H1 (cell line): ENCODE results near the gene PRSS2. TPM values are rescaled to one million over a fixed set of nuclear protein-coding genes. Genes with fewer than 3 reads are reported as not detected.

Experiments
- BRCA1 ChIP-seq: IDR thresholded peaks from 2 replicates; pipeline ENCODE4 v1.6.1; 2012; ENCODE audit warnings: low read depth, low read length, improper control_type of control experiment
- CHD2 ChIP-seq: IDR thresholded peaks from 2 replicates; pipeline ENCODE4 v1.6.1; 2012; ENCODE audit warnings: low read length, improper control_type of control experiment
- EGR1 ChIP-seq: IDR thresholded peaks from 2 replicates; pipeline ENCODE4 v1.6.1; 2011; ENCODE audit warnings: low read depth, low read length, borderline replicate concordance
- HDAC2 ChIP-seq, 2 experiments: fragments of 300-600 bp in 1 of 2; sonication (generic) in 1 of 2; IDR thresholded peaks; 2 replicates each; pipeline ENCODE4 v1.6.1; 2011 to 2012; ENCODE audit warnings: low read depth in 2 of 2, low read length in 2 of 2, mild to moderate bottlenecking in 2 of 2, moderate library complexity in 2 of 2, borderline replicate concordance in 1 of 2, inconsistent platforms in 1 of 2
- RNF2 ChIP-seq: fragments of 200-900, 300-1000 bp; sonication (generic); IDR thresholded peaks from 2 replicates; pipeline ENCODE4 v1.7.1; 2016; ENCODE audit warnings: borderline replicate concordance, low read depth, mild to moderate bottlenecking, antibody characterized with exemption, low read length; ENCODE audit not compliant: poor library complexity, severe bottlenecking; ENCODE audit errors: missing control alignments
- polyA plus RNA-seq, 7 experiments: library from polyadenylated mRNA; depleted of rRNA in 3 of 7; stranded (reverse) in 5 of 7; unstranded in 2 of 7; fragments of >200 nt in 5 of 7; fragments of 200-250 nt in 2 of 7; gene quantifications; 1 replicate in 5 of 7; 2 replicates in 1 of 7; 4 replicates in 1 of 7; pipeline versions ENCODE4 v1.2.1 to v1.2.3, GENCODE V29; 2011 to 2013; ENCODE audit warnings: missing spikeins in 2 of 7, mixed read lengths in 2 of 7
- total RNA-seq: library from RNA; stranded (reverse); fragmentation: NEBNext Ultra II Directional; extraction: Animal tissue kit (Norgen Biotek cat#: 25700); gene quantifications from 2 replicates; pipeline ENCODE4 v1.2.1, GENCODE V29; 2021

Gene PRSS2
- total and polyA plus RNA-seq, 2 of the 8 experiments (the other 6 are each of a cell fraction or from before 2014, with no cell fraction given), result not detected

DNA sequence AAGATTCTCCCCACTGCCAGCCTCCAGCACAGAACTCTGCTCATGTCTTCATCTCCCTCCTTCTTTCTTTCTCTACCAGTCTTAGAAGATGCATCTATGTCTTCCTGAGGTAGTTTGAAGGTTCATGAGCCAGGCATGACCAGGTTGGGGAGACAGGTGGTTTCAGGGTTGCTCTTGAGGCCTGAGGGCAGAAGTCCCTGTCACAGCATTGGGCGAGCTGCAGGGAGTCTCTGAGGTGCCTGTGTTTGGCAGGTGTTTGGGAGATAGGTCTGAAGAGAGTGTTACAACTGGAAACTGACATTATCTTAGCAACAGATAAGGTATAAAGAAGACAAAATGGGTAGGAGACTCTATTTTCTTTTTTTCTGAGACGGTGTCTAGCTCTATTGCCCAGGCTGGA, 18.7 kb downstream of the PRSS2 start (continued):
- no peak for TF ChIP-seq BRCA1
- no peak for TF ChIP-seq EGR1
- no peak for TF ChIP-seq CHD2
- TF ChIP-seq RNF2, result no peak
- TF ChIP-seq HDAC2 (IDR thresholded peaks at IDR 0.05; ENCODE audit: borderline replicate concordance in 1 of 2, low read depth in 2 of 2, low read length in 2 of 2), result no peak
